C4-2B (cell line): ENCODE results near the gene UPF2.

Experiments used
- CTCF ChIP-seq: fragments of 450-650 bp; conservative IDR thresholded peaks from 2 replicates; pipeline ENCODE4 v1.5.1; 2017; ENCODE audit warnings: mild to moderate bottlenecking
- ZFX ChIP-seq: fragments of 450-650 bp; IDR thresholded peaks from 2 replicates; pipeline ENCODE4 v1.6.1; 2017

GRCh38 chr10:11993834-11994468 is 48.7 kb downstream of the UPF2 start:
- no peak for TF ChIP-seq CTCF
- TF ChIP-seq ZFX = no peak
